ENCODE measurements around the gene CERS3.
"Not testable (repeated sequence)": the region's sequence is repeated elsewhere in the genome, so short reads cannot be mapped to it uniquely, and the experiment has no call there.

CERS3 gene

GRCh38 chr15:100464256-100464655 lies 64.5 kb downstream of the CERS3 start:
- Histone ChIP-seq H3K9me3 (replicated peaks in 1 of 11) (no peaks in the 10 kb centered on the region), H3K4me1 (peaks cover 19 to 30% (median 25%) of the 10 kb centered on the region in 10 experiments), H3K27me3 (no peaks in the 10 kb centered on the region), H3K36me3 (no peaks in the 10 kb centered on the region), H3K4me2 (peak overlapping the region; percentile 37 to 79 (median 51); a peak in 21 of 22 replicates), H4K20me1 (no peaks in the 10 kb centered on the region), H3K4me3 (no peak overlapping the region), H3K9ac (no peak overlapping the region), H3K27ac (peak overlapping the region in 1 of 11 experiments; percentile 16; a peak in 1 of 22 replicates)
- no peak for TF ChIP-seq Cebpa-rat (IDR thresholded peaks at IDR 0.05)

- H3K4me1 ChIP-seq = peaks cover 19 to 30% (median 25%) of the 10 kb centered on the region in 10 experiments
- no peak overlapping the region for H3K4me3 ChIP-seq
- no peak overlapping the region for H3K27ac ChIP-seq
- H4K20me1 ChIP-seq = no peaks in the 10 kb centered on the region
- H3K36me3 ChIP-seq = no peaks in the 10 kb centered on the region
- TF ChIP-seq Cebpa-rat (IDR thresholded peaks at IDR 0.05) = no peak
- H3K9ac ChIP-seq = no peak overlapping the region
- H3K4me2 ChIP-seq = no peak overlapping the region
- no peaks in the 10 kb centered on the region for H3K27me3 ChIP-seq
- H3K9me3 ChIP-seq (replicated peaks in 1 of 11) = no peaks in the 10 kb centered on the region
These were observed 65.2 kb downstream of the CERS3 start for GRCh38 chr15:100463515-100463914.

- Histone ChIP-seq H3K36me3 (no peaks in the 10 kb centered on the region), H3K27ac (no peak overlapping the region), H4K20me1 (no peaks in the 10 kb centered on the region), H3K4me3 (no peak overlapping the region), H3K4me2 (peak overlapping the region in 7 of 11 experiments; percentile 32 to 58 (median 41); a peak in 14 of 22 replicates), H3K27me3 (no peaks in the 10 kb centered on the region), H3K9me3 (replicated peaks in 1 of 11) (no peaks in the 10 kb centered on the region), H3K9ac (no peak overlapping the region), H3K4me1 (peaks cover 19 to 27% (median 25%) of the 10 kb centered on the region in 10 experiments)
- TF ChIP-seq Cebpa-rat (IDR thresholded peaks at IDR 0.05) = no peak
These were observed 67.7 kb downstream of the CERS3 start for GRCh38 chr15:100461049-100461448.

- Histone ChIP-seq H3K27me3 (no peaks in the 10 kb centered on the region), H3K36me3 (no peaks in the 10 kb centered on the region), H3K9ac (no peak overlapping the region), H3K4me3 (no peak overlapping the region), H3K4me1 (peaks cover 0 to 13% (median 8%) of the 10 kb centered on the region in 10 experiments; a peak in 12 of 20 replicates), H3K27ac (no peak overlapping the region), H4K20me1 (no peaks in the 10 kb centered on the region), H3K4me2 (no peak overlapping the region), H3K9me3 (replicated peaks in 1 of 11) (no peaks in the 10 kb centered on the region)
- no peak for TF ChIP-seq Cebpa-rat (IDR thresholded peaks at IDR 0.05)
These were observed 71.5 kb downstream of the CERS3 start for GRCh38 chr15:100457201-100457600.

- H4K20me1 ChIP-seq = no peaks in the 10 kb centered on the region
- peaks cover 0 to 2% (median 0%) of the 10 kb centered on the region in 11 experiments; a peak in 1 of 22 replicates for H3K36me3 ChIP-seq
- H3K27ac ChIP-seq = no peak overlapping the region
- no peak overlapping the region for H3K4me2 ChIP-seq
- H3K9me3 ChIP-seq (replicated peaks in 1 of 11) = peaks cover 17 to 24% (median 19%) of the 10 kb centered on the region in 11 experiments
- H3K9ac ChIP-seq = no peak overlapping the region
- H3K27me3 ChIP-seq = no peaks in the 10 kb centered on the region
- H3K4me3 ChIP-seq = no peak overlapping the region
- no peak for TF ChIP-seq Cebpa-rat (IDR thresholded peaks at IDR 0.05)
- no peaks in the 10 kb centered on the region for H3K4me1 ChIP-seq
These were observed 74.6 kb downstream of the CERS3 start for GRCh38 chr15:100454148-100454547.

GRCh38 chr15:100448481-100448880 lies 80.3 kb downstream of the CERS3 start:
- Histone ChIP-seq H3K9ac (no peak overlapping the region), H3K27me3 (no peaks in the 10 kb centered on the region), H3K4me2 (no peak overlapping the region), H3K4me1 (no peaks in the 10 kb centered on the region), H3K9me3 (replicated peaks in 1 of 11) (peaks cover 25 to 35% (median 28%) of the 10 kb centered on the region in 11 experiments), H3K36me3 (peaks cover 0 to 3% (median 0%) of the 10 kb centered on the region in 11 experiments; a peak in 1 of 22 replicates), H4K20me1 (no peaks in the 10 kb centered on the region), H3K4me3 (no peak overlapping the region), H3K27ac (no peak overlapping the region)
- no peak for TF ChIP-seq Cebpa-rat (IDR thresholded peaks at IDR 0.05)

GRCh38 chr15:100441063-100441462 lies 87.7 kb downstream of the CERS3 start:
- H3K36me3 ChIP-seq; H3K4me1 ChIP-seq; H4K20me1 ChIP-seq; H3K4me3 ChIP-seq; H3K9ac ChIP-seq; H3K4me2 ChIP-seq; H3K27me3 ChIP-seq; H3K9me3 ChIP-seq (replicated peaks in 1 of 11); H3K27ac ChIP-seq: not testable (repeated sequence)

GRCh38 chr15:100439514-100439913 lies 89.2 kb downstream of the CERS3 start:
- no peak overlapping the region for H3K4me2 ChIP-seq
- H3K27ac ChIP-seq = no peak overlapping the region
- no peaks in the 10 kb centered on the region for H3K9me3 ChIP-seq (replicated peaks in 1 of 11)
- no peak overlapping the region for H3K9ac ChIP-seq
- no peak overlapping the region for H3K4me3 ChIP-seq
- H3K36me3 ChIP-seq = no peaks in the 10 kb centered on the region
- H3K27me3 ChIP-seq = no peaks in the 10 kb centered on the region
- no peaks in the 10 kb centered on the region for H4K20me1 ChIP-seq
- peaks cover 0 to 9% (median 6%) of the 10 kb centered on the region in 10 experiments; a peak in 7 of 20 replicates for H3K4me1 ChIP-seq
- no peak for TF ChIP-seq Cebpa-rat (IDR thresholded peaks at IDR 0.05)

- H3K4me2 ChIP-seq = peak overlapping the region in 3 of 11 experiments; percentile 6 to 13 (median 8); a peak in 2 of 22 replicates
- no peaks in the 10 kb centered on the region for H4K20me1 ChIP-seq
- no peaks in the 10 kb centered on the region for H3K27me3 ChIP-seq
- H3K36me3 ChIP-seq = no peaks in the 10 kb centered on the region
- no peaks in the 10 kb centered on the region for H3K9me3 ChIP-seq (replicated peaks in 1 of 11)
- H3K4me1 ChIP-seq = peaks cover 0 to 9% (median 6%) of the 10 kb centered on the region in 10 experiments; a peak in 7 of 20 replicates
- no peak overlapping the region for H3K4me3 ChIP-seq
- no peak overlapping the region for H3K27ac ChIP-seq
- TF ChIP-seq Cebpa-rat (IDR thresholded peaks at IDR 0.05) = no peak
- no peak overlapping the region for H3K9ac ChIP-seq
These were observed 90.2 kb downstream of the CERS3 start for GRCh38 chr15:100438570-100438969.

- H3K27me3 ChIP-seq = no peaks in the 10 kb centered on the region
- H3K4me2 ChIP-seq = no peak overlapping the region
- H3K36me3 ChIP-seq = no peaks in the 10 kb centered on the region
- no peak overlapping the region for H3K4me3 ChIP-seq
- H3K9me3 ChIP-seq (replicated peaks in 1 of 11) = no peaks in the 10 kb centered on the region
- no peak overlapping the region for H3K27ac ChIP-seq
- H4K20me1 ChIP-seq = no peaks in the 10 kb centered on the region
- peaks cover 0 to 9% (median 6%) of the 10 kb centered on the region in 10 experiments; a peak in 7 of 20 replicates for H3K4me1 ChIP-seq
- H3K9ac ChIP-seq = no peak overlapping the region
- TF ChIP-seq Cebpa-rat (IDR thresholded peaks at IDR 0.05) = no peak
These were observed 91.5 kb downstream of the CERS3 start for GRCh38 chr15:100437261-100437660.
